ENCODE results near the gene RICTOR. TPM values are rescaled to one million over a fixed set of nuclear protein-coding genes. Genes with fewer than 3 reads are reported as not detected.

Gene RICTOR
- polyA plus RNA-seq, 4 donors = 18.1 to 28.6 (median 25.6) TPM

DNA sequence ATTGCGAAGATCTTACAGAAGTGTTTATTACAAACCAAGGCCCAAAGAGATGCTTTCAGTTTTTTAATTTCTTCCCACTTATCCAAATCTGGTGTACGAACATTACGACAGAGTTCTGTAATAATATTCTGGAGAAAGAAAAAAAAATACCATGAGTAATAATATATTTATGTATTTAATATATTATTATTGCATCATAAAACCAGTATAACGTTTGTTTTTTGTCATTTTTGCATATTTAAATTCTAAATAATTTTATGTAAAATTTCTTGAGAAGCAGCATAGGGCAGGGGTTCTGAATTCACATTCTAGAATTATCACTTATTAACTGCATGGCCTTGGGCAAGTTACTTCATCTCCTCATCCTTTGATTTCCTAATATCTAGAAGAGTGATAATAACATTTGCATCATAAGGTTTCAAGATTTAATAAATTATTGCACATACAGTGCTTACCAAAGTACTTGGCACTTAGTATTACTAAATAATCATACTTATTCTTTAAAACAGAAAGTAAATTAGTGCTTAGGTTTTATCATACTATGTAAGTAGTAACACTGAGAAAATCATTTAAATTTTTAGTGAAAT is 120.7 kb downstream of the RICTOR start:
- DNase-seq (ENCODE audit: low read depth in 4 of 4, low spot score in 3 of 4) = no peak

DNA sequence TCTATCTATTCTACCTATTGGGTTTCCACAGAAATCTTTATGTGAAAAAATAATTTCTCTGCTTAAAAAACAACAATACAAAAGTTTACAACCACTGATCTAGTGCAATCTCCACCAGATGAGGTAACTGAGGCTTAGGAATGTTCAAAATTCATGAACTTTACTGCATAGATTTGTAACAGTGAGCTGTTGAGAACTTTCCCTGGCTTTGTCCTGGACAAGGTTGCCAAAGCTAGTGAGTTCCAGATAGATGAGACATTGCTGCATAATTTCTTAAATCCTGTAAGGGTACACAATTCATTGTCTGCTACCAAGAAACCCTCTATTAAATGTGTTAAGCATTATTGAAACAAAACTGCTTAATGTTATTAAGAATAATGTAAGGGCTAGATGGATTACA is 125.7 kb downstream of the RICTOR start:
- no peak for DNase-seq (ENCODE audit: low read depth in 4 of 4, low spot score in 3 of 4)

DNA sequence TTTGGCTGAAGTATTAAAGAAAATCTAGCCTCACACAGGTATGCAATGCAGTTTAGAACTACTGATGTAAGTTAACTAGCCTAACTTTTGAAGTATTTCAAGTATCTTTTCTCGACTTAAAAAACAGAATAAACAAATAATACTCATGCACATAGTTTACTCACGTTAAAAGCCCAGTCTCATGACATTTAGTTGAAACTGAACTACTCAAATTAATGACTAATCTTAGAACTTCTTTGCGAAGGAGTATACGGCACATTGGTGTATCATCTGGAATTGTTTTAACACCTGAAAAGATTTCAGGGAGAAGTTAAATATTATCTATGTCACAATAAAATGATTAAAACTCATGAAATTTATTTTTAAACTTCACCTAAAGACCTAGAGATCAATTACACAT is 129.9 kb downstream of the RICTOR start:
- no peak for DNase-seq (ENCODE audit: low read depth in 4 of 4, low spot score in 3 of 4)

DNA sequence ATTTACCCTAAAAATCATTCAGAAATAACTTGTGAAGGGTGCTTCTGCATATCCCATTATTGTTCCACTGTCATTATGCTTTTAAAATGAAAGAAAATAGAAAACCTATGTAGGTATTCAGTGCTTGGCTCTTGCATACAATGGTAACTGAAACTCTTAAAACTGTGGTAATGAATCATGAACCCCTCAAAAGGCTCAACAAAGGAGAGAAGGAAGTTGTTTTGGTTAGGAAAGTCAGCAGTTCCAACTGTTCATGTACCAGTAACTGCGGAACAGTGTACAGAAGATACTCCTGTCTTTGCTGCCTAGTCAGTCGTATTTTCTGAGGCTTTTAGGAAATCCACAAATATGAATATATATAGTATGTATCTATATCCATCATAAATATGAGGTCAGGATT is 132.3 kb downstream of the RICTOR start:
- DNase-seq (ENCODE audit: low read depth in 4 of 4, low spot score in 3 of 4) = no peak

DNA sequence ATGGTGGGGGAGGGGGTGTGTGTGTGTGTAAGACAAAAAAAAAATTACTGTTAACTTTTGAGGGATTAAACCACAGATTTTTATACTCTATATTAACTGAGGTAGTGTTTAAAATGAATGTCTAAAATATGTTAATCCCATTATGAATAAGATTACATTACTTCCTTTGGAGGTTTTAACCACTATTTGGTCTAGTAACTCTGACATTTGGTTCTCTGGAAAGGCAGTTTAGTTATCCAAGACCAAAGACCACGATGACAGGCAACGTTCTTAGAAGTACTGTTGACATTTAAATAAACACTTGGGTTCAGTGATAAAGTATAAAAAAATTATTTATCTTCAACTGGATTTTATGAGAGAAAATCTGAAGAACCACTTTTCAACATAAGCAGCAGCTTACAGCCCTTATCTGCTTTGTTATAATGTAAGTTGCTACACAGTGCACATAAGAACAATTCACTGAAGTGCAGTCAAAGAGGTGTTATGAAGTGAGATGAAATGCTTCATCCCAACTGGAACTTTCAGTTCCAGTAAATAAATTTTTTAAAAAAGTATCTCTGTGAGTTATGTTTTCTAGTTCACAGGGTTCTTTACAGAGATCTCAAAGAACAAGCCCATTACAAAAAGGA is 133.9 kb downstream of the RICTOR start:
- DNase-seq (ENCODE audit: low read depth in 4 of 4, low spot score in 3 of 4) = no peak

DNA sequence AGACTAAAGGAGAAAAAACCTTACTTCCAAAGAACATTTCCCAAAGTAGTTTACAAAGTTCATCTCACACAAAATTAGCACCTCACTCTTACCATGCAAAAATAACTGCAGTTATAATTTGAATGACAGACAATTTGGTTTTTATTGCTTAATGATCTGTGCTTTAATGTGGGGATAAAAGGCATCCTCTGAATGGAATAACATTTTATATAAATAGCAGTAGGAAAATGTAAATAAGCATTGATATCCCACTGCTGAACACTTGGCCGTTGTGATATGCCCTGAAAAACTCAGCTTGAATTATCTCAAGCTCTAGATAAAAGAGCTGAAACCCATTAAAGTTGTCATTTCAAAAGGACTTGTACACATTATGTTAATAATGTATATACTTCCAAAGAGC is 135.2 kb downstream of the RICTOR start:
- no peak for DNase-seq (ENCODE audit: low read depth in 4 of 4, low spot score in 3 of 4)

DNA sequence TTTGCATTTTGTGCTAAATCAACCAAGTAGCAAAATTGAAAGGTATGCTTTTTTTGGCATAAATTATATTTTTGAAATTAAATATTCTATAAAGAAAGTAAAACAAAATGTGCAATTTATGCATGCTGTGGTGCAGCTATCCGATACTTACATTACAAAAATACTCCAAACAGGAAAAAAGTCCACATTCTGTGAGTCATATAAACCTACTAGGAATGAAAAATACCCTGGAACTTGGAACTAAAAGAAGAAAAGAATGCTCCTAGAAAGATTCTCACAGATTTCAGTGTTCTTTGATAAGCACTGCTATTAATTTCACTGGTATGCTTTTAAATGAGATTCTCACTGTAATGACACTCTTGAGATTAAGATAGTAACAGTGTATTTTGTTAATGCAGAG is 135.8 kb downstream of the RICTOR start:
- no peak for DNase-seq (ENCODE audit: low read depth in 4 of 4, low spot score in 3 of 4)

DNA sequence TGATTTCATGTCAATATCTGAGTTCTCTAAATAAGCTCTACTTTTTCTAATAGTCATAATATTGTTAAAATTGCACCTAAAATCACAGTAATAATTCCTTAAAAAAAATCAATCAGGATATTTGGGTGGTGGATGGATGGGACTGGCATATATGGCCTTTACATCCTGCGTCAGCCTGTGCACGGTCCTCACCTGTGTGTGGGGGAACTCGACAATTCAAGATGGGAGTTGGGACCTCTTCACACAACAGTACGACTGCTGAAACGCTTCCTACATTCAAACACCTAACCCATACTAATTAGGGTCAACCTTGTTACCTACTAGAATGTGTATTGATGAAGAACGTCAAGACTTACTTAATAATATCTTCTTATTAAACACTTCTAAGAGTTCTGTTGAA is 137.9 kb downstream of the RICTOR start:
- no peak for DNase-seq (ENCODE audit: low read depth in 4 of 4, low spot score in 3 of 4)

DNA sequence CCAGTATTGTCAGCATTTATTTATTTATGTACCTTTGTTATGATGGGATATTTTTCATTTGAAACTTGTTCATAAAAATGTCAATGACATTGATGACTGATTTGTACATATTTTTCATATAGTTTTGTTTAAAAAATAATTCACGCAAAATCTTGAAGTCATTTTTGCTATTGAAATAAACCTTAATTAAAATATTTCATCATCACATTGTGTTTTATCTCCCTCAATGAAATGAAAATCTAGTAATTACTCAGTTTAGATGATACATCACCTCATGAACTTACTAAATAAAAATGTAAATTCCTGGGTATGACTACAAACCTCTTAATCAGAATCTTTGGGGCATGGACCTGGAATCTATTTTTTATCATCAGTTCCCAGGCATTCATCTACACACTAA is 138.8 kb downstream of the RICTOR start:
- no peak for DNase-seq (ENCODE audit: low read depth in 4 of 4, low spot score in 3 of 4)

DNA sequence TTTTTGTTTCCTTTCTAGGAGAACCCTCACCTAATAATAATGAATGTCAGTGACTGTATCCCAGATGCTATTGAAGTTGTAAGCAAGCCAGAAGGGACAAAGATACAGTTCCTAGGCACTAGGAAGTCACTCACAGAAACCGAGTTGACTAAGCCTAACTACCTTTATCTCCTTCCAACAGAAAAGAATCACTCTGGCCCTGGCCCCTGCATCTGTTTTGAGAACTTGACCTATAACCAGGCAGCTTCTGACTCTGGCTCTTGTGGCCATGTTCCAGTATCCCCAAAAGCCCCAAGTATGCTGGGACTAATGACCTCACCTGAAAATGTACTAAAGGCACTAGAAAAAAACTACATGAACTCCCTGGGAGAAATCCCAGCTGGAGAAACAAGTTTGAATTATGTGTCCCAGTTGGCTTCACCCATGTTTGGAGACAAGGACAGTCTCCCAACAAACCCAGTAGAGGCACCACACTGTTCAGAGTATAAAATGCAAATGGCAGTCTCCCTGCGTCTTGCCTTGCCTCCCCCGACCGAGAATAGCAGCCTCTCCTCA is 141.3 kb downstream of the RICTOR start:
- no peak for DNase-seq (ENCODE audit: low read depth in 4 of 4, low spot score in 3 of 4)

DNA sequence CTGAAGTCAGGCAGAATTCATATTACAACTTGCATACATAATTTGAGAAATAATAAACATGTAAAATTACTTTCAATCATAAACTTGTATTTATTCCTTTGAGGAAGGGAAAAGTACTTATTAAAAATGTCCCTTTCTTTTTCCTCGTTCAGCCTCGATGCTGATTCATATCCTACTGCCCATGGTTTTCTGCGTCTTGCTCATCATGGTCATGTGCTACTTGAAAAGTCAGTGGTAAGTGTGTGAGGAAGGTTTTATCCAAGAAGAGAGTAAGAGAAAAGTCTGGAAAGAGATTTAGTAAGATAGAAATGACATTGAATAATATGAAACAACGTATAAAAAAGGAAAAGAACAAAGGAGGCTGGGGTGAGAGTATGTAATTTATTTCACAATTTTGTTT is 142.5 kb downstream of the RICTOR start:
- DNase-seq (ENCODE audit: low read depth in 4 of 4, low spot score in 3 of 4) = no peak

DNA sequence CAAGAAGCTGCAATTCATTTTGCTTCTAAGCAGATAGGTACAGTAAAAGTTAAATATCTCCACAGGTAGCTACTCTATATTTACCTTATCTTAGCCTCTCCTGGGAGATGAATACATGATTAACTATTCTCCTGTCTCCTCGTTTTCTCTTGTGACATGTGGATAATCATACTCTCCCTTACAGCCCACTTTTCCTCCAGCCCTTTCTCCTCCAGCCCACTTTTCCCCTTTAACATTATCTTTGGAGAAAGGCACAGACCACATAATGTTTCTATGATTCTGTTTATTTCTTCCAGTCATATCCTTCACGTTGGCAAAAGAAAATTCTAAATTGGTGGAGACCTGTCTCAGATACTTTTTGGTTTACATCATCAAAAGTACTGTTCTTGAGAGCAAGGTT is 144.4 kb downstream of the RICTOR start:
- no peak for DNase-seq (ENCODE audit: low read depth in 4 of 4, low spot score in 3 of 4)

DNA sequence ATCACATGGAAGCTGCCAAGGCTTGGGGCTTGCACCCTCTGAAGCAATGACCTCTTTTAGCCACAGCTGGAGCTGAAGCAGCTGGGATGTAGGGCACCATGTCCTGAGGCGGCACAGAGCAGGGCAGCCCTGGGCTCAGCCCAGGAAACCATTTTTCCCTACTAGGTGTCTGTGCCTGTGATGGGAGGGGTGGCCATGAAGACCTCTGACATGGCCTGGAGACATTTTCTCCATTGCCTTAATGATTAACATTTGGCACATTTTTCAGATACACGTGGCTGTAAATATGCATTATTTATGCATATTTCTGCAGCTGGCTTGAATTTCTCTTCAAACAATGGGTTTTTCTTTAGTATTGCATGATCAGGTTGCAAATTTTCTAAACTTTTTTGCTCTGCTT is 146.7 kb downstream of the RICTOR start:
- DNase-seq (ENCODE audit: low read depth in 4 of 4, low spot score in 3 of 4) = no peak

DNA sequence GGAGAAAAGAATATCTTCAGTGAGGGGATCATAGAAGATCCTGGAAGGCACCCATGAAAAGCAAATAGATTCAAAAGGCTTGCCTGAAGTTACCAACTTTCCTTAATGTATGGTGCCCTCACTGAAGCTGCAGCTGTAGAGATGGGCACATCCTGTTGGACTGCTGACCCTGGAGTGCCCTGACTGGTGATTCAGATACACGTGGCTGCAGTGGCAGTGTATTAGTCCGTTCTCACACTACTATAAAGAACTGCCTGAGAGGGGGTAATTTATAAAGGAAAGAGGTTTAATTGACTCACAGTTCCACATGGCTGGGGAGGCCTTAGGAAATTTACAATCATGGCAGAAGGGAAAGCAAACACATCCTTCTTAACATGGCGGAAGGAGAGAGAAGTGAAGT is 148.1 kb downstream of the RICTOR start:
- no peak for DNase-seq (ENCODE audit: low read depth in 4 of 4, low spot score in 3 of 4)

DNA sequence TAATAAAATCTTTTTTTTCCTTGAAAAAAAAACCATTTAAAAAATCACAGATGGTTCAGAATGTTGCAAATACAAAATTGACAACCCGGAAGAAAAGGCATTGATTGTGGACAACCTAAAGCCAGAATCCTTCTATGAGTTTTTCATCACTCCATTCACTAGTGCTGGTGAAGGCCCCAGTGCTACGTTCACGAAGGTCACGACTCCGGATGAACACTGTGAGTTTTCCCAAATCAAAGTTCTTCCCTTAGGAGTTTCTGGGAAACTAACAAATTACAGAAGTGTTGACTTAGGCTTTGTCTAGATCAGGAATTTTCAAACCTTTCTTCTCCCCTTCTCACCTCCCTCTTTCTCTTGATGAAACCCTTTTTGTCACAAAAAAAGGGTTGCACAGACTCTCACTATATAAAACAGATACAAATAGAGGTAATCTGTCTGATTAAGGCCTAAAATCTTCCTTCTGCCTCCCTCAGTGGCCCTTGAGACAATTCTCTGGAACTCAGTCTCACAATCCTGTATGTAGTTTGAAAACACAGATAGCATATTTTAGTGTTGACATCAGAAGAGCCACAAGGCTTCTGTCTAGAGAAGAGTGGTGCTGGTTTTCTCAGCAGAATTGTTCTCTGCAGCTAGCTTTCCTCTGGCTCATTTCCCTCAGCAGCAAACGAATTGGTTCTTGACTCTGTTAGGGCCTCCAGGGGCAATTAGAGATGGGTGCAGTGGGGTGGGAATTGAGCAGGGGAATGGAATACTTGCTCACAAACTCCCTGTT is 148.9 kb downstream of the RICTOR start:
- DNase-seq (ENCODE audit: low read depth in 4 of 4, low spot score in 3 of 4) = no peak

DNA sequence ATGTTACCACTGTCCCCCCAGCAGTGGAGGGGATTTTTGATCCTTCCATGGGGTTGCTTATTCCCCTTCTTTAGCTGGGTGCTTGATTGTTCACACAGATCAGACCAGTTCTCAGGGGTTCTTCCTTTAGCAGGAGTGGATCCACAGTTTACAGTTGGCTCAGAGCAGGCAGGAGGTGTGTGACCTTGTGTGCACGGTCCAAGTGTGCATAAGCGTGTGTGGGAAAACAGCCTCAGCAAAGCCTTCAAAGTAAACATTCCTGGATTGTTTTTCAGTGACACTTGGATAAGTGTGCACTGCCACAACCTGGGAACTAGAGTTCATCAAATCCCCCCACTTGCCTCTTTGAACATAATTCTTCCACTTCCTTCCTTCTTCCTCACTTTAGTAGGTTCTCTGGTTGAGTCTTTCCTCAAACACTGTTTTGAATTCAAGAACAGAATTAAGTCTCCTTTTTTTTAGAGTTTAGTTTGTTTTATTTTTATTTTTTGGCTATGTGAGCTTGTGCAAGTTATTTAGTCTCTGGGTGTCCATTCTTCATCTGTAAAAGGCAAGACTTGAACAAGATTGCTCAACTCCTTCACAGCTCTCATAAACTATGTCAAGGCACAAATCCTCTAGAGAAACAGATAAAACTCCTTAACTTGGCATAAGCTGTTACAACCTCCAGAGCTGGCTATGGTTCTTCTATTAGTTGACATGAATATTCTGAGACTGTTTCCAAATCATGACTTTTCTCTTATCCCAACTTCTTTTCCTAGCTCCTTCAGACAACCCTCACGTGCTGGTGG is 150.3 kb downstream of the RICTOR start:
- no peak for DNase-seq (ENCODE audit: low read depth in 4 of 4, low spot score in 3 of 4)

DNA sequence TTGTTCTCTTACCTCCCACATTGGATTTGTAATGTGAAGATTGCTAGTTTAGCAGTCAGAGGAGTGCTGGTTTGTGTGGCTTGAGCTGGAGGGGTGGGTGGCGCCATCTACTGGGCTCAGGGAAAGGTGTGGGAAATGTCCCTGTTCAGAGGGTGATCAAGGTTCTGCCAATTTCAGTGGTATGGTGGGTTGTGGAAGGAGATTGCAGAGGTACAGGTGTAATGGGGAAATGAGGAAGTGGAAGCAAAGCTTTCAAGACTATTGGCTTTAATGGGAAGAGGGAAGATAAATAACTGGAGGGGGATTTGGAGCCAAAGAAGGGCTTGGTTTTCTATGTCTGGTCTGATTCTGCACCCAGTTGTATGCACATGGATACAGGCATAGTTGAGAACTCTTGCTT is 152.0 kb downstream of the RICTOR start:
- DNase-seq (ENCODE audit: low read depth in 4 of 4, low spot score in 3 of 4) = peak in 1 of 4 donors; percentile 29

DNA sequence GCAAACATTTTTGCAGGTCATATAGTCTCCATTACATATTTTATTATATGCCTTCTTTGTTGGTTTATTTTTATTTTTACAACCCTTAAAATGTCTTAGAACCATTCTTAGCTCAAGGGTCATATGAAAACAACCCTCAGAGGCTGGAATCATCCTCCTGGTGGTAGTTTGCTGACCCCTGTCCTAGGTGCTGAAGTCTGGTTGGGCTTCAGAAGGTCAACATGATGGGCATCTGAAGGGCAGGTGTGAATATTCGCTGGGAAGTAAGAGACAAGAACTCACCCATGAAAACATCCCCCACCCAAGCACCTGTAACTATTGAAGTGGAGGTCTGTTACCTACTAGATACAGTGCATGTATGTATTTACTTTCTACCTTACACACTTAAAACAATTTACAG is 153.0 kb downstream of the RICTOR start:
- DNase-seq (ENCODE audit: low read depth in 4 of 4, low spot score in 3 of 4) = no peak

DNA sequence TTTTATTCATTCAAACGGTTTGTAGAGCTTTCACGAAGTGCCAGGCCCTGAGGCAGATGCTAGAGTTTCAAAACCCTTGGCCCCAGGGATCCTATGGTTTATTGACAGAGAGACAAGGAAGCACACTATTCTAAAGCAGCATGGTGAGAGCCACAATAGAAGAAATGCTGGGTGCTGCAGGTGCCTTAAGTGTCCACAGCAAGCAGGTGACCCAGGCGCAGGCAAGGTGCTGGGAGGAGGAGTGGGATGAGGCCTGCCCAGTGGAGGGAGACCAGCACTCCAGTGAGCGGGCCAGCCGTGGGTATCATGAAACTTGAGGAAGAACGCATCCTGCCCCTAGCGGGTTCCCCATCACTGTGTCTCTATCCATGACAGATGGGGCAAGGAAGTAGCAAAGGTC is 157.4 kb downstream of the RICTOR start:
- DNase-seq (ENCODE audit: low read depth in 4 of 4, low spot score in 3 of 4) = no peak

DNA sequence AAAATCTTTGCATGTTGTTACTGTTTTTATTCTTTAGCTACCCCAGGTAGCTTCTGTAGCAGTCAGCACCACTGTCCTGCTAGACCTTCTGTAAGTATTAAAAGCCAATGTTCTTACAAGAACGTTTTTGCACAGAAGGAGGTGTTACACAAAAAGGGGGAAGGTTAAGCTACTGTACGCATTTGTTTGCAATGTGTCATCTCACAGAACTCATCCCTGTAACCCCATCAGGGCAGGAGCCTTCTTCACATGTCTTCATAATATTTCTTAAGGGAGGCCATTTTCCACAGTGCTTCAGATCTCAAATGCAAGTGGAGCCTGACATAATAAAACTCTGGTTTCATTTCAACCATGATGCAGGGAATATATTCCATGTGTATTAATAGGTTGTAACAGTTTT is 160.5 kb downstream of the RICTOR start:
- DNase-seq (ENCODE audit: low read depth in 4 of 4, low spot score in 3 of 4) = no peak

DNA sequence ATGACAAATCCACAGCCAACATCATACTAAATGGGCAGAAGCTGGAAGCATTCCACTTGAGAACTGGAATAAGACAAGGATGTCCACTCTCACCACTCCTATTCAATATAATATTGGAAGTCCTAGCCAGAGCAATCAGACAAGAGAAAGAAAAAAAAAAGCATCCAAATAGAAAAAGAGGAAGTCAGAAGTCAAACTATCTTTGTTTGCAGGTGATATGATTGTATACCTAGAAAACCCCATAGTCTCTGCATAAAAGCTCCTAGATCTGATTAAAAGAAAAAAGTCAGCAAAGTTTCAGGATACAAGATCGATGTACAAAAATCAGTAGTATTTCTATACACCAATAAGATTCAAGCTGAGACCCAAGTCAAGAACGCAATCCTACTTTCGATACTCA is 162.3 kb downstream of the RICTOR start:
- no peak for DNase-seq (ENCODE audit: low read depth in 4 of 4, low spot score in 3 of 4)
